ENCODE measurements around the gene MSANTD4.

Gene MSANTD4

GRCh38 chr11:106031202-106031810, 9.3 kb upstream of the MSANTD4 start:
- no peaks in the 10 kb centered on the region for H3K27me3 ChIP-seq (ENCODE audit: insufficient read depth, poor library complexity, severe bottlenecking)
- H3K27ac ChIP-seq (replicated peaks), result no peak overlapping the region
- DNase-seq (ENCODE audit: low read depth in 1 of 2, low spot score in 1 of 2), result no peak
- no peak for TF ChIP-seq CTCF (IDR thresholded peaks at IDR 0.05; ENCODE audit: insufficient read depth, low read length)
- no peak for TF ChIP-seq REST (IDR thresholded peaks at IDR 0.05; ENCODE audit: insufficient replicate concordance, low read depth)
- no peak for TF ChIP-seq GABPA (IDR thresholded peaks at IDR 0.05; ENCODE audit: low read depth)
- H3K4me3 ChIP-seq (replicated peaks; ENCODE audit: insufficient read depth, low read length), result no peak overlapping the region

GRCh38 chr11:106030609-106031008, 8.6 kb upstream of the MSANTD4 start:
- Histone ChIP-seq H3K4me3 (replicated peaks; ENCODE audit: insufficient read depth, low read length) (no peak overlapping the region), H3K27me3 (ENCODE audit: insufficient read depth, poor library complexity, severe bottlenecking) (no peaks in the 10 kb centered on the region), H3K27ac (replicated peaks) (no peak overlapping the region)
- no peak for DNase-seq (ENCODE audit: low read depth in 1 of 2, low spot score in 1 of 2)
- TF ChIP-seq POLR2AphosphoS5 (IDR thresholded peaks at IDR 0.05; ENCODE audit: low read depth), result no peak
- TF ChIP-seq REST (IDR thresholded peaks at IDR 0.05; ENCODE audit: insufficient replicate concordance, low read depth), result no peak
- no peak for TF ChIP-seq GABPA (IDR thresholded peaks at IDR 0.05; ENCODE audit: low read depth)
- no peak for TF ChIP-seq CTCF (IDR thresholded peaks at IDR 0.05; ENCODE audit: insufficient read depth, low read length)
- no peak for TF ChIP-seq SPI1 (IDR thresholded peaks at IDR 0.05; ENCODE audit: borderline replicate concordance, low read depth)

- DNase-seq (ENCODE audit: low read depth in 1 of 2, low spot score in 1 of 2), result no peak
- H3K27me3 ChIP-seq (ENCODE audit: insufficient read depth, poor library complexity, severe bottlenecking), result no peaks in the 10 kb centered on the region
- peak overlapping the region; percentile 69 for H3K27ac ChIP-seq (replicated peaks)
- TF ChIP-seq CTCF (IDR thresholded peaks at IDR 0.05; ENCODE audit: insufficient read depth, low read length) (no peak), POLR2AphosphoS5 (IDR thresholded peaks at IDR 0.05; ENCODE audit: low read depth) (no peak), SPI1 (IDR thresholded peaks at IDR 0.05; ENCODE audit: borderline replicate concordance, low read depth) (no peak), GABPA (IDR thresholded peaks at IDR 0.05; ENCODE audit: low read depth) (no peak), REST (IDR thresholded peaks at IDR 0.05; ENCODE audit: insufficient replicate concordance, low read depth) (no peak)
- H3K4me3 ChIP-seq (replicated peaks; ENCODE audit: insufficient read depth, low read length), result peak overlapping the region; percentile 53
These were observed 795 bp upstream of the MSANTD4 start for GRCh38 chr11:106022795-106023275.

Measured in HL-60 (cell line).